Endothelial cell of umbilical vein (primary cell): ENCODE measurements around the gene URGCP. TPM values are rescaled to one million over a fixed set of nuclear protein-coding genes. Genes with fewer than 3 reads are reported as not detected.

ENCODE experiments used
- BruUV-seq: library from RNA; stranded (reverse); fragments of 400-500 nt; replicated peaks from 2 replicates; lab custom pipeline; 2021; lab: Mats Ljungman, UMichigan
- CTCF ChIA-PET: fragments of 300-600, 350-600 bp; sonication (Branson Sonifier 250); formaldehyde crosslinking; loops from one replicate; lab custom pipeline; 2021; ENCODE audit warnings: antibody characterized with exemption, inconsistent platforms; lab: Charles Lee
- POLR2A ChIA-PET: fragments of 300-600, 350-600 bp; sonication (Branson Sonifier 250); formaldehyde crosslinking; loops from one replicate; lab custom pipeline; 2021; ENCODE audit warnings: antibody characterized with exemption, inconsistent platforms; lab: Charles Lee
- DNase-seq: peaks from one replicate; pipeline ENCODE4 v3.0.0-alpha.2; 2011; ENCODE audit warnings: low read depth, low spot score
- FAIRE-seq: peaks from 2 replicates; lab custom pipeline; 2011; peaks lifted over from hg19 to GRCh38; lab: Jason Lieb, UNC
- H2AFZ ChIP-seq: 2 replicates; pipeline ENCODE4 v1.6.0; 2012; ENCODE audit warnings: low read depth, low read length, control low read depth, inconsistent platforms
- H3K27ac ChIP-seq: 2 replicates; pipeline ENCODE4 v1.5.1; 2011; ENCODE audit warnings: low read depth, mild to moderate bottlenecking, control low read depth, low read length, moderate library complexity; ENCODE audit not compliant: insufficient read depth
- H3K27me3 ChIP-seq, 2 experiments: 2 replicates each; pipeline versions ENCODE4 v1.6.0 to v1.6.1; 2011; ENCODE audit warnings: low read length in 2 of 2, mixed read lengths in 1 of 2; ENCODE audit not compliant: control insufficient read depth in 2 of 2, insufficient read depth in 2 of 2
- H3K36me3 ChIP-seq, 2 experiments: 2 replicates in 1 of 2; 3 replicates in 1 of 2; pipeline ENCODE4 v1.5.1; 2011; ENCODE audit warnings: low read length in 2 of 2, mild to moderate bottlenecking in 1 of 2, moderate library complexity in 1 of 2; ENCODE audit not compliant: control insufficient read depth in 2 of 2, insufficient read depth in 2 of 2; ENCODE audit errors: extremely low read depth in 1 of 2
- H3K4me1 ChIP-seq: 3 replicates; pipeline ENCODE4 v1.5.1; 2011; ENCODE audit warnings: mild to moderate bottlenecking, low read length; ENCODE audit not compliant: control insufficient read depth, insufficient read depth; ENCODE audit errors: extremely low read depth
- H3K4me2 ChIP-seq: 2 replicates; pipeline ENCODE4 v1.6.1; 2011; ENCODE audit warnings: low read length, control low read depth, mixed read lengths; ENCODE audit not compliant: insufficient read depth
- H3K4me3 ChIP-seq, 3 experiments: fragments of 200-600 bp in 1 of 3; sonication (generic), shearing (Covaris generic) in 1 of 3; replicated peaks in 1 of 3; 2 replicates each; pipeline ENCODE4 v1.5.1; 2011 to 2016; ENCODE audit warnings: control low read depth in 3 of 3, low read length in 3 of 3, mild to moderate bottlenecking in 2 of 3, inconsistent platforms in 1 of 3, low read depth in 1 of 3, moderate library complexity in 1 of 3; ENCODE audit not compliant: insufficient read depth in 1 of 3
- H3K79me2 ChIP-seq: 2 replicates; pipeline ENCODE4 v1.6.0; 2012; ENCODE audit warnings: low read length, inconsistent platforms; ENCODE audit not compliant: control insufficient read depth, insufficient read depth
- H3K9ac ChIP-seq: replicated peaks from 2 replicates; pipeline ENCODE3; 2011; ENCODE audit warnings: low read length, control low read depth; ENCODE audit not compliant: insufficient read depth; ENCODE audit errors: extremely low read depth
- H3K9me1 ChIP-seq: replicated peaks from 3 replicates; pipeline ENCODE4 v1.6.0; 2011; ENCODE audit warnings: mild to moderate bottlenecking, low read length; ENCODE audit not compliant: control insufficient read depth, insufficient read depth; ENCODE audit errors: extremely low read depth
- H3K9me3 ChIP-seq: replicated peaks from 2 replicates; pipeline ENCODE4 v1.5.1; 2012; ENCODE audit warnings: low read length, inconsistent platforms; ENCODE audit not compliant: control insufficient read depth, insufficient read depth
- H4K20me1 ChIP-seq: replicated peaks from 2 replicates; pipeline ENCODE3; 2011; ENCODE audit warnings: mild to moderate bottlenecking, low read length; ENCODE audit not compliant: control insufficient read depth, insufficient read depth; ENCODE audit errors: extremely low read depth
- CTCF ChIP-seq, 2 donors: IDR thresholded peaks; 1 replicate in 1 of 2; 2 replicates in 1 of 2; pipeline ENCODE4 v1.5.1; 2011; ENCODE audit warnings: low read length in 2 of 2, mild to moderate bottlenecking in 2 of 2, moderate library complexity in 2 of 2, control low read depth in 1 of 2, inconsistent platforms in 1 of 2, low read depth in 1 of 2; ENCODE audit not compliant: insufficient read depth in 1 of 2; ENCODE audit errors: extremely low read depth in 1 of 2
- EZH2 ChIP-seq: IDR thresholded peaks from 2 replicates; pipeline ENCODE4 v1.6.1; 2012; ENCODE audit warnings: borderline replicate concordance, low read depth, mild to moderate bottlenecking, moderate library complexity, low read length, inconsistent platforms; ENCODE audit not compliant: severe bottlenecking
- FOS ChIP-seq: IDR thresholded peaks from 2 replicates; pipeline ENCODE4 v1.6.1; 2011; ENCODE audit warnings: mild to moderate bottlenecking, low read length, moderate library complexity, borderline replicate concordance; ENCODE audit not compliant: insufficient read depth
- GATA2 ChIP-seq: IDR thresholded peaks from 2 replicates; pipeline ENCODE4 v1.7.0; 2011; ENCODE audit warnings: low read depth, mild to moderate bottlenecking, moderate library complexity, mixed read lengths, low read length; ENCODE audit not compliant: insufficient read length, insufficient read depth
- JUN ChIP-seq: IDR thresholded peaks from 2 replicates; pipeline ENCODE4 v1.6.1; 2011; ENCODE audit warnings: borderline replicate concordance, low read depth; ENCODE audit not compliant: insufficient read length, insufficient read depth
- MAX ChIP-seq: IDR thresholded peaks from 2 replicates; pipeline ENCODE4 v1.6.1; 2011; ENCODE audit not compliant: insufficient read depth, insufficient read length
- MYC ChIP-seq: IDR thresholded peaks from one replicate; pipeline ENCODE4 v1.6.1; 2011; ENCODE audit warnings: mild to moderate bottlenecking, low read depth, low read length
- POLR2A ChIP-seq: IDR thresholded peaks from 2 replicates; pipeline ENCODE4 v1.6.1; 2012; ENCODE audit warnings: low read depth, mild to moderate bottlenecking, control low read depth, low read length
- POLR2AphosphoS5 ChIP-seq: IDR thresholded peaks from 2 replicates; pipeline ENCODE4 v1.6.1; 2012; ENCODE audit warnings: low read depth, mild to moderate bottlenecking, control low read depth, low read length, moderate library complexity; ENCODE audit not compliant: insufficient read depth
- dilution Hi-C: fragments of 300-500 bp; cut with MboI; formaldehyde crosslinking; loops from one replicate; pipeline ENCODE4 v1.15.0; 2019; ENCODE audit warnings: low sequenced_read_pairs; ENCODE audit not compliant: extremely low pct_ligation_motif_present
- intact Hi-C: fragments of 100-400 bp; cut with micrococcal nuclease; formaldehyde crosslinking; loops from one replicate; pipeline ENCODE4 v1.10.0; 2022
- polyA plus RNA-seq, 4 experiments: library from polyadenylated mRNA; depleted of rRNA in 3 of 4; stranded (reverse) in 3 of 4; unstranded in 1 of 4; fragments of >200 nt; gene quantifications; 2 replicates each; pipeline versions ENCODE4 v1.2.1 to v1.2.3, GENCODE V29; 2011 to 2012; ENCODE audit warnings: missing spikeins in 1 of 4
- total RNA-seq: library from RNA; stranded (reverse); gene quantifications from 2 replicates; pipeline ENCODE4 v1.2.3, GENCODE V29; 2021

Gene URGCP
- total and polyA plus RNA-seq, 2 donors (not counting 3 experiments of a cell fraction or from before 2014, with no cell fraction given): 13.1 to 25.3 TPM

DNA sequence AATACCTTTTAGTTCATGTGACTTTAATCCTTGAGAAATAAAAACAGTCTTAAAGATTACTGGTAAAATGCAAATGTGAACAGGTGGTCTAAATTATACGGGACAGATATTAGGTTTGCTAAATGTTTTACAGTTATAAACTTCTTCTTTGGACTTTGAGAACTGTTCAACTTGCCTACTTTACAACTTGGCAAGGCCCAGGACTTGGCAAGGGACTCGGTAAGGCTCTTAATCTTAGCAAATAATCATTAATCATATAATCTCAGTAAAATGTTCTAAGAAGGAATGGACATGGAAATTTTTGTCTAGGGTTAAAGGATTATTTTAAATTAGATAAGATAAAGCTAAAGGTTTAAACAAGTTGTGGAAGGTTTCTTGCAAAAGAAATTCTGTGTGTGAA lies 15.0 kb upstream of the URGCP start:
- Histone ChIP-seq H3K36me3 (no peaks in the 10 kb centered on the region), H3K27ac (no peak overlapping the region), H3K9me3 (no peaks in the 10 kb centered on the region), H3K27me3 (no peaks in the 10 kb centered on the region), H4K20me1 (no peaks in the 10 kb centered on the region), H3K9me1 (no peaks in the 10 kb centered on the region), H3K4me3 (no peak overlapping the region), H3K4me1 (no peaks in the 10 kb centered on the region), H2AFZ (no peak overlapping the region), H3K9ac (no peak overlapping the region), H3K4me2 (no peak overlapping the region), H3K79me2 (no peaks in the 10 kb centered on the region)
- DNase-seq: no peak
- FAIRE-seq: peak; percentile 26
- TF ChIP-seq CTCF (IDR thresholded peaks at IDR 0.05; ENCODE audit: extremely low read depth in 1 of 2, insufficient read depth in 1 of 2, low read depth in 1 of 2, low read length in 2 of 2) (no peak), POLR2A (no peak), MAX (no peak), POLR2AphosphoS5 (no peak), JUN (no peak), EZH2 (no peak), MYC (no peak), FOS (no peak), GATA2 (no peak)
- ChIA-PET POLR2A (no interaction called here), CTCF (no interaction called here)
- intact Hi-C loops: no loop called here
- no TSS peak for BruUV-seq
- dilution Hi-C loops: no loop called here
